T-helper 2 cell treated with Interferon-gamma antibody and Interleukin-4, amounts not matched to agents 100 ng/mL and 5 ng/mL, for 36 hours (primary cell): ENCODE data around the gene PKHD1. TPM values are rescaled to one million over a fixed set of nuclear protein-coding genes. Genes with fewer than 3 reads are reported as not detected.

Experiments used
- intact Hi-C: fragments of 100-400 bp; cut with micrococcal nuclease; formaldehyde crosslinking; loops from one replicate; pipeline ENCODE4 v1.15.1; 2023
- total RNA-seq: library from RNA; stranded (reverse); gene quantifications from 2 replicates; pipeline ENCODE4 v1.2.3, GENCODE V29; 2022

The PKHD1 gene
- total RNA-seq, 1 donor from 2014 or later: not detected

GRCh38 chr6:51633424-51633823 is 454.0 kb downstream of the PKHD1 start:
- intact Hi-C loops: no loop called here

GRCh38 chr6:51630011-51630410 is 457.4 kb downstream of the PKHD1 start:
- intact Hi-C loops: no loop called here

- intact Hi-C loops: no loop called here
These were observed 461.0 kb downstream of the PKHD1 start for GRCh38 chr6:51626391-51626790.

- intact Hi-C loops: no loop called here
These were observed 461.8 kb downstream of the PKHD1 start for GRCh38 chr6:51625566-51625965.

- intact Hi-C loops: no loop called here
These were observed 466.4 kb downstream of the PKHD1 start for GRCh38 chr6:51620971-51621370.

GRCh38 chr6:51619042-51619799 is 468.2 kb downstream of the PKHD1 start:
- intact Hi-C loops: no loop called here

- intact Hi-C loops: no loop called here
These were observed 468.9 kb downstream of the PKHD1 start for GRCh38 chr6:51618563-51618962.

- intact Hi-C loops: no loop called here
These were observed 469.7 kb downstream of the PKHD1 start for GRCh38 chr6:51617751-51618150.

GRCh38 chr6:51616243-51616642 is 471.2 kb downstream of the PKHD1 start:
- intact Hi-C loops: no loop called here

GRCh38 chr6:51614725-51615124 is 472.7 kb downstream of the PKHD1 start:
- intact Hi-C loops: no loop called here

GRCh38 chr6:51613558-51613957 is 473.9 kb downstream of the PKHD1 start:
- intact Hi-C loops: no loop called here

GRCh38 chr6:51608932-51609331 is 478.5 kb downstream of the PKHD1 start:
- intact Hi-C loops: no loop called here

GRCh38 chr6:51608383-51608782 is 479.0 kb downstream of the PKHD1 start:
- intact Hi-C loops: no loop called here

- intact Hi-C loops: no loop called here
These were observed 486.9 kb downstream of the PKHD1 start for GRCh38 chr6:51600514-51600913.

- intact Hi-C loops: no loop called here
These were observed 489.2 kb downstream of the PKHD1 start for GRCh38 chr6:51598171-51598570.

GRCh38 chr6:51594981-51595380 is 492.4 kb downstream of the PKHD1 start:
- intact Hi-C loops: no loop called here

- intact Hi-C loops: no loop called here
These were observed 502.1 kb downstream of the PKHD1 start for GRCh38 chr6:51585264-51585663.

- intact Hi-C loops: no loop called here
These were observed 503.2 kb downstream of the PKHD1 start for GRCh38 chr6:51584163-51584562.

- intact Hi-C loops: no loop called here
These were observed 508.4 kb downstream of the PKHD1 start for GRCh38 chr6:51578994-51579393.

- intact Hi-C loops: no loop called here
These were observed 509.1 kb downstream of the PKHD1 start for GRCh38 chr6:51578362-51578761.

GRCh38 chr6:51574040-51574439 is 513.4 kb downstream of the PKHD1 start:
- intact Hi-C loops: no loop called here

GRCh38 chr6:51571168-51571567 is 516.2 kb downstream of the PKHD1 start:
- intact Hi-C loops: no loop called here

GRCh38 chr6:51570168-51570921 is 517.1 kb downstream of the PKHD1 start:
- intact Hi-C loops: no loop called here
